GM12878 (cell line): ENCODE data around the gene NANOS2.

ENCODE experiments used
- BRCA1 ChIP-seq: IDR thresholded peaks from 2 replicates; pipeline ENCODE4 v1.6.1; 2011; ENCODE audit warnings: low read depth, low read length, improper control_type of control experiment
- CREB1 ChIP-seq: IDR thresholded peaks from 2 replicates; pipeline ENCODE4 v1.6.1; 2012; ENCODE audit warnings: low read depth, mild to moderate bottlenecking, inconsistent platforms
- HDAC6 ChIP-seq: fragments of 200-600 bp; sonication (generic); IDR thresholded peaks from one replicate; pipeline ENCODE4 v1.8.0; 2017; ENCODE audit warnings: antibody characterized with exemption; ENCODE audit not compliant: unreplicated experiment
- JUND ChIP-seq: IDR thresholded peaks from 2 replicates; pipeline ENCODE4 v1.6.1; 2012; ENCODE audit warnings: low read depth, mild to moderate bottlenecking, low read length, improper control_type of control experiment, moderate library complexity
- NBN ChIP-seq: fragments of 450-650 bp; IDR thresholded peaks from 2 replicates; pipeline ENCODE4 v1.6.1; 2016
- NR2C2 ChIP-seq: IDR thresholded peaks from 2 replicates; pipeline ENCODE4 v1.6.1; 2011; ENCODE audit warnings: borderline replicate concordance, low read depth; ENCODE audit not compliant: control insufficient read depth, insufficient read length
- POLR2A ChIP-seq: IDR thresholded peaks from 2 replicates; pipeline ENCODE4 v1.6.1; 2011; ENCODE audit warnings: low read depth, mild to moderate bottlenecking, low read length
- POLR2AphosphoS5 ChIP-seq: IDR thresholded peaks from 2 replicates; pipeline ENCODE4 v1.6.1; 2011; ENCODE audit warnings: mild to moderate bottlenecking, low read length, inconsistent platforms
- SIN3A ChIP-seq: IDR thresholded peaks from 2 replicates; pipeline ENCODE4 v1.6.1; 2012; ENCODE audit warnings: low read depth, low read length, improper control_type of control experiment
- SREBF1 ChIP-seq: IDR thresholded peaks from 2 replicates; pipeline ENCODE4 v1.6.1; 2012; ENCODE audit warnings: mild to moderate bottlenecking, low read length
- TF ChIP-seq, protein P1 (sequence below), 3 experiments: IDR thresholded peaks in 2 of 3; conservative IDR thresholded peaks in 1 of 3; 2 replicates each; pipeline ENCODE4 v1.5.1; 2011; ENCODE audit warnings: low read depth in 3 of 3, low read length in 3 of 3, mild to moderate bottlenecking in 3 of 3, control low read depth in 2 of 3, moderate library complexity in 2 of 3, inconsistent platforms in 1 of 3, mixed read lengths in 1 of 3; ENCODE audit not compliant: control insufficient read depth in 2 of 3, insufficient read depth in 1 of 3; ENCODE audit errors: extremely low read depth in 1 of 3
- TF ChIP-seq, protein P2 (sequence below): fragments of 450-650 bp; IDR thresholded peaks from 2 replicates; pipeline ENCODE4 v1.6.1; 2017; ENCODE audit warnings: mild to moderate bottlenecking, low read depth, inconsistent platforms; ENCODE audit not compliant: poor library complexity, severe bottlenecking

DNA sequence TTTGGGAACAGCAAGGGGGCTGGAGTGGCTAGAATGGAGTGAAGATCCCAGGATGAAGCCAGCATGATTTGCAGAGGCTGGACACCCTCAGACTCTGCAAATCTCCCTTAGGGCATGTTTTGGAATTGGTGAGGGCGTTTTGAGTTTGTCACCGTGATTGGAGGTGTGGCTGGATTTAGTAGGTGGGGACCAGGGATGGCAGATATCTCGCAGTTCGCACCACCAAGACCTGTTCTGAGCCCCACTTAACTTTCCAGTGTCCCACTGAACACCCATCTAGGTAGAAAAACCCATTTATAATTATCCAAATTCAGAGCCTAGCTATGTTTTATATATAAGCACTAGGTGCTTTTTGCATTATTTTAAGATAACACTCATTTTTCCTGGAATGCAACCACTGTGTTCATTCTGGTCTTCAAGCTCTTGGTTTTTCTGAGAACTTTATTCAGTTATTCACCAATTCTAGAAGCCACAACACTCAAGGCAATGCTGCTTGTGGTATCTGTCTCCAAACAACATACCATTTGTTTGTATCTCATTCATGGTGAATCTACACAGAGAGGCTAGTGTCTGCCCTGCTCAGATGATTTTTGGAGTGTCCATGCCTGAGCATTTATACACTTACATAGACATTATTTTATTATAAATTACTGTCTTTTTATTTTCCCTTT, 3.0 kb upstream of the NANOS2 start:
- TF ChIP-seq NBN, result no peak
- TF ChIP-seq, protein P1, sequence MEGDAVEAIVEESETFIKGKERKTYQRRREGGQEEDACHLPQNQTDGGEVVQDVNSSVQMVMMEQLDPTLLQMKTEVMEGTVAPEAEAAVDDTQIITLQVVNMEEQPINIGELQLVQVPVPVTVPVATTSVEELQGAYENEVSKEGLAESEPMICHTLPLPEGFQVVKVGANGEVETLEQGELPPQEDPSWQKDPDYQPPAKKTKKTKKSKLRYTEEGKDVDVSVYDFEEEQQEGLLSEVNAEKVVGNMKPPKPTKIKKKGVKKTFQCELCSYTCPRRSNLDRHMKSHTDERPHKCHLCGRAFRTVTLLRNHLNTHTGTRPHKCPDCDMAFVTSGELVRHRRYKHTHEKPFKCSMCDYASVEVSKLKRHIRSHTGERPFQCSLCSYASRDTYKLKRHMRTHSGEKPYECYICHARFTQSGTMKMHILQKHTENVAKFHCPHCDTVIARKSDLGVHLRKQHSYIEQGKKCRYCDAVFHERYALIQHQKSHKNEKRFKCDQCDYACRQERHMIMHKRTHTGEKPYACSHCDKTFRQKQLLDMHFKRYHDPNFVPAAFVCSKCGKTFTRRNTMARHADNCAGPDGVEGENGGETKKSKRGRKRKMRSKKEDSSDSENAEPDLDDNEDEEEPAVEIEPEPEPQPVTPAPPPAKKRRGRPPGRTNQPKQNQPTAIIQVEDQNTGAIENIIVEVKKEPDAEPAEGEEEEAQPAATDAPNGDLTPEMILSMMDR (IDR thresholded peaks at IDR 0.05 in 2 of 3, conservative IDR thresholded peaks at IDR 0.05 in 1 of 3; ENCODE audit: control insufficient read depth in 2 of 3, extremely low read depth in 1 of 3, insufficient read depth in 1 of 3, low read depth in 3 of 3, low read length in 3 of 3), result no peak
- TF ChIP-seq SREBF1, result no peak
- no peak for TF ChIP-seq BRCA1
- TF ChIP-seq HDAC6, result no peak
- no peak for TF ChIP-seq CREB1
- no peak for TF ChIP-seq POLR2AphosphoS5
- no peak for TF ChIP-seq POLR2A
- TF ChIP-seq JUND, result no peak
- TF ChIP-seq, protein P2, sequence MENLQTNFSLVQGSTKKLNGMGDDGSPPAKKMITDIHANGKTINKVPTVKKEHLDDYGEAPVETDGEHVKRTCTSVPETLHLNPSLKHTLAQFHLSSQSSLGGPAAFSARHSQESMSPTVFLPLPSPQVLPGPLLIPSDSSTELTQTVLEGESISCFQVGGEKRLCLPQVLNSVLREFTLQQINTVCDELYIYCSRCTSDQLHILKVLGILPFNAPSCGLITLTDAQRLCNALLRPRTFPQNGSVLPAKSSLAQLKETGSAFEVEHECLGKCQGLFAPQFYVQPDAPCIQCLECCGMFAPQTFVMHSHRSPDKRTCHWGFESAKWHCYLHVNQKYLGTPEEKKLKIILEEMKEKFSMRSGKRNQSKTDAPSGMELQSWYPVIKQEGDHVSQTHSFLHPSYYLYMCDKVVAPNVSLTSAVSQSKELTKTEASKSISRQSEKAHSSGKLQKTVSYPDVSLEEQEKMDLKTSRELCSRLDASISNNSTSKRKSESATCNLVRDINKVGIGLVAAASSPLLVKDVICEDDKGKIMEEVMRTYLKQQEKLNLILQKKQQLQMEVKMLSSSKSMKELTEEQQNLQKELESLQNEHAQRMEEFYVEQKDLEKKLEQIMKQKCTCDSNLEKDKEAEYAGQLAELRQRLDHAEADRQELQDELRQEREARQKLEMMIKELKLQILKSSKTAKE, result no peak
- no peak for TF ChIP-seq NR2C2
- TF ChIP-seq SIN3A, result no peak
